ENCODE measurements around the gene PRDM12. TPM values are rescaled to one million over a fixed set of nuclear protein-coding genes. Genes with fewer than 3 reads are reported as not detected.
"Not testable (repeated sequence)": the region's sequence is repeated elsewhere in the genome, so short reads cannot be mapped to it uniquely, and the experiment has no call there.

Gene PRDM12
- total and polyA plus RNA-seq, 10 donors: 0.06 to 0.07 TPM; not detected in 8

GRCh38 chr9:130682421-130683121, 18.2 kb downstream of the PRDM12 start:
- TF ChIP-seq POLR2A (IDR thresholded peaks at IDR 0.05): no peak
- TF ChIP-seq CTCF (IDR thresholded peaks at IDR 0.05 in 8 of 11, conservative IDR thresholded peaks at IDR 0.05 in 3 of 11): peak; percentile 60 to 88 (median 76)
- TF ChIP-seq POLR2AphosphoS5 (IDR thresholded peaks at IDR 0.05): peak in 2 of 3 donors; percentile 17 to 42
- intact Hi-C loops (cut with DNase I; ENCODE audit: low total_unique reads): loop anchor here (2.0 kb wide), 1 partner anchor 222 kb away; no protein-coding TSS in a partner anchor
- H3K27me3 ChIP-seq (replicated peaks in 1 of 7): peaks cover 5 to 56% (median 21%) of the 10 kb centered on the region in 7 donors
- peaks cover 0 to 10% (median 7%) of the 10 kb centered on the region in 8 donors for H3K9me3 ChIP-seq
- peak overlapping the region; percentile 23 to 88 (median 60) for H3K4me3 ChIP-seq
- DNase-seq: peak; percentile 90
- WGBS, 5 donors: 2 to 5% (median 5%) methylated on average over 20 to 22 of the region's 22 CpGs
- no peaks in the 10 kb centered on the region for H3K36me3 ChIP-seq
- peaks cover 13 to 22% (median 18%) of the 10 kb centered on the region in 6 donors for H3K4me1 ChIP-seq
- peak overlapping the region in 1 of 8 donors; percentile 13 for H3K27ac ChIP-seq

- DNase-seq: no peak
- peaks cover 5 to 31% (median 18%) of the 10 kb centered on the region in 7 donors for H3K27me3 ChIP-seq (replicated peaks in 1 of 7)
- no peaks in the 10 kb centered on the region for H3K36me3 ChIP-seq
- TF ChIP-seq POLR2AphosphoS5 (IDR thresholded peaks at IDR 0.05) (no peak), CTCF (IDR thresholded peaks at IDR 0.05 in 8 of 11, conservative IDR thresholded peaks at IDR 0.05 in 3 of 11) (no peak), POLR2A (IDR thresholded peaks at IDR 0.05) (no peak)
- H3K4me3 ChIP-seq: no peak overlapping the region
- peaks cover 0 to 10% (median 7%) of the 10 kb centered on the region in 8 donors for H3K9me3 ChIP-seq
- intact Hi-C loops (cut with DNase I; ENCODE audit: low total_unique reads): no loop called here
- peaks cover 13 to 27% (median 18%) of the 10 kb centered on the region in 6 donors for H3K4me1 ChIP-seq
- no peak overlapping the region for H3K27ac ChIP-seq
Observed at GRCh38 chr9:130685104-130685503, 20.7 kb downstream of the PRDM12 start.

GRCh38 chr9:130685945-130686344, 21.6 kb downstream of the PRDM12 start:
- H3K27ac ChIP-seq; H3K36me3 ChIP-seq; DNase-seq; intact Hi-C loops (cut with DNase I; ENCODE audit: low total_unique reads); H3K4me3 ChIP-seq: not testable (repeated sequence)
- Histone ChIP-seq H3K9me3 (peaks cover 0 to 10% (median 7%) of the 10 kb centered on the region in 8 donors), H3K27me3 (replicated peaks in 1 of 7) (peaks cover 1 to 22% (median 11%) of the 10 kb centered on the region in 7 donors), H3K4me1 (peaks cover 9 to 23% (median 15%) of the 10 kb centered on the region in 6 donors)
- 91 to 98% (median 93%) methylated on average over 11 of the region's 11 CpGs for WGBS, 5 donors

- peaks cover 0 to 8% (median 0%) of the 10 kb centered on the region in 7 donors for H3K27me3 ChIP-seq (replicated peaks in 1 of 7)
- no peak overlapping the region for H3K4me3 ChIP-seq
- WGBS, 5 donors: 73 to 90% (median 82%) methylated on average over 2 of the region's 2 CpGs
- H3K27ac ChIP-seq: no peak overlapping the region
- H3K4me1 ChIP-seq: peaks cover 0 to 9% (median 3%) of the 10 kb centered on the region in 6 donors
- H3K36me3 ChIP-seq: no peaks in the 10 kb centered on the region
- peaks cover 0 to 10% (median 7%) of the 10 kb centered on the region in 8 donors for H3K9me3 ChIP-seq
- intact Hi-C loops (cut with DNase I; ENCODE audit: low total_unique reads): no loop called here
- DNase-seq: no peak
- TF ChIP-seq POLR2A (IDR thresholded peaks at IDR 0.05) (no peak), POLR2AphosphoS5 (IDR thresholded peaks at IDR 0.05) (no peak)
Observed at GRCh38 chr9:130687615-130688014, 23.2 kb downstream of the PRDM12 start.

GRCh38 chr9:130688072-130688471, 23.7 kb downstream of the PRDM12 start:
- H3K27me3 ChIP-seq (replicated peaks in 1 of 7): peaks cover 0 to 8% (median 0%) of the 10 kb centered on the region in 7 donors
- no peak overlapping the region for H3K4me3 ChIP-seq
- intact Hi-C loops (cut with DNase I; ENCODE audit: low total_unique reads): no loop called here
- TF ChIP-seq POLR2A (IDR thresholded peaks at IDR 0.05): no peak
- no peak for TF ChIP-seq POLR2AphosphoS5 (IDR thresholded peaks at IDR 0.05)
- TF ChIP-seq CTCF (IDR thresholded peaks at IDR 0.05 in 8 of 11, conservative IDR thresholded peaks at IDR 0.05 in 3 of 11): no peak
- H3K36me3 ChIP-seq: no peaks in the 10 kb centered on the region
- DNase-seq: no peak
- H3K27ac ChIP-seq: no peak overlapping the region
- WGBS, 5 donors: 69 to 82% (median 79%) methylated on average over 5 of the region's 5 CpGs
- H3K4me1 ChIP-seq: peaks cover 0 to 11% (median 7%) of the 10 kb centered on the region in 6 donors
- peaks cover 0 to 10% (median 7%) of the 10 kb centered on the region in 8 donors for H3K9me3 ChIP-seq

All from spleen (tissue), 11 donors.